HG03469 (cell line): ENCODE measurements around the gene SPATC1L.

ENCODE experiments used
- ATAC-seq: cut with Tn5 transposase; IDR thresholded peaks from one replicate; pipeline ENCODE4 v1.9.1; 2021; ENCODE audit warnings: mild to moderate bottlenecking, moderate library complexity, moderate number of reproducible peaks; ENCODE audit not compliant: unreplicated experiment

Gene SPATC1L

GRCh38 chr21:46111857-46112724 lies 72.2 kb downstream of the SPATC1L start:
- no peak for ATAC-seq

- ATAC-seq: no peak
Observed at GRCh38 chr21:46111193-46111571, 73.1 kb downstream of the SPATC1L start.
